Hepatocyte (in vitro differentiated cells): Measurements from ENCODE around the gene DNAH11.

Experiments
- EZH2 ChIP-seq: fragments of 200-600 bp; sonication (generic); IDR thresholded peaks from 2 replicates; pipeline ENCODE4 v1.6.1; 2016; ENCODE audit warnings: antibody characterized with exemption, mild to moderate bottlenecking, borderline replicate concordance
- EZH2phosphoT487 ChIP-seq: fragments of 200-600 bp; sonication (generic); IDR thresholded peaks from one replicate; pipeline ENCODE4 v1.6.1; 2018; ENCODE audit warnings: antibody characterized with exemption, mild to moderate bottlenecking, low read depth, moderate library complexity; ENCODE audit not compliant: unreplicated experiment, severe bottlenecking
- TF ChIP-seq, protein P1 (sequence below): fragments of 200-600 bp; sonication (generic); IDR thresholded peaks from 2 replicates; pipeline ENCODE4 v1.5.1; 2016; ENCODE audit warnings: antibody characterized with exemption, mild to moderate bottlenecking; ENCODE audit not compliant: poor library complexity

GRCh38 chr7:21566094-21566493 is 23.3 kb downstream of the DNAH11 start:
- TF ChIP-seq, protein P1, sequence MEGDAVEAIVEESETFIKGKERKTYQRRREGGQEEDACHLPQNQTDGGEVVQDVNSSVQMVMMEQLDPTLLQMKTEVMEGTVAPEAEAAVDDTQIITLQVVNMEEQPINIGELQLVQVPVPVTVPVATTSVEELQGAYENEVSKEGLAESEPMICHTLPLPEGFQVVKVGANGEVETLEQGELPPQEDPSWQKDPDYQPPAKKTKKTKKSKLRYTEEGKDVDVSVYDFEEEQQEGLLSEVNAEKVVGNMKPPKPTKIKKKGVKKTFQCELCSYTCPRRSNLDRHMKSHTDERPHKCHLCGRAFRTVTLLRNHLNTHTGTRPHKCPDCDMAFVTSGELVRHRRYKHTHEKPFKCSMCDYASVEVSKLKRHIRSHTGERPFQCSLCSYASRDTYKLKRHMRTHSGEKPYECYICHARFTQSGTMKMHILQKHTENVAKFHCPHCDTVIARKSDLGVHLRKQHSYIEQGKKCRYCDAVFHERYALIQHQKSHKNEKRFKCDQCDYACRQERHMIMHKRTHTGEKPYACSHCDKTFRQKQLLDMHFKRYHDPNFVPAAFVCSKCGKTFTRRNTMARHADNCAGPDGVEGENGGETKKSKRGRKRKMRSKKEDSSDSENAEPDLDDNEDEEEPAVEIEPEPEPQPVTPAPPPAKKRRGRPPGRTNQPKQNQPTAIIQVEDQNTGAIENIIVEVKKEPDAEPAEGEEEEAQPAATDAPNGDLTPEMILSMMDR: no peak
- TF ChIP-seq EZH2 (no peak), EZH2phosphoT487 (no peak)
